ENCODE results near the gene CALM3.

The CALM3 gene

DNA sequence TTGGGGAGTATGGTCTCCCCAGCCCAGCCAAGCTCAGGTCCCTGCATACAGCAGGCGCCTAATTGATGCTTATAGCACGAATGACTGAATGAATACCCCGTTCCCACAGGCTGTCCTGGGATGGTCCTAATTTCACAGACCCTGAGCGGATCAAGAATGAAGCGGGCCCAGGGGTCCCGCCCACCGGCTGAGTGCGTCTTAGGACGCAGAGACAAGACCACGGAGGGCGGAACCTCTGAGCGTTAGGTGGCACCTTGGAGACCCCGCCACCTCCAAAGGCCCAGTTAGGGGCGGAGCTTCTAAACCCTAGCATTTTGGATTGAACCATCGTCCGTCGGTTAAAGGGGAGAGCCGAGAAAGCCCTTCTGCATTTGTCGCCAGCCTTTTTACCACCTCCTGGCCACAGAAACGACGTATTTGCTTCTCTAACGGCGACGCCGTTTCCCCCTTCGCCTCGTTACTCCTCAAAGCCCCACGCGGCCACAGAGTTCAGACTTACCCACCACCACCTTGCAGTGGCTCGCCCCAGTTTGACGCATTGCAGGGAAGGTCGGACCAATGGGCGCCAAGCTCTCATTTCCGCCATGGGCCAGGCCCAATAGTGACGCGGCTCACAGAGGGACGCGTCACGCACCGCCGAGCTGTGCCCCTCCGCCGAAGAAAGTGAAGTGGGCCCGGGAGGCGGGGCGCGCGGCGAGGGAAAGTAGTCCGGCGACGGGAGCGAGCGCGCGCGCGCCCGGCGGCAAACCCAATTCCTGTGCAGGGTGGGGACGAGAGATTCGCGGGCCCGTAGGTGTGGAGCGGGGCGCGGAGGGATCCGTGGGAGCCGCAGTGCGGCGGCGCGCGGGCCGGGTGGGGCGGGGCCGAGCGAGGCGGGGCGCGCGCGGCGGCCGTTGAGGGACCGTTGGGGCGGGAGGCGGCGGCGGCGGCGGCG is 479 bp upstream of the CALM3 start:
- Histone ChIP-seq H3K27me3 (ENCODE audit: control insufficient read depth, insufficient read depth, low read length) (no peaks in the 10 kb centered on the region), H3K36me3 (ENCODE audit: control insufficient read depth, low read depth, low read length) (peaks cover under 1% of the 10 kb centered on the region), H3K4me3 (ENCODE audit: low read length) (peak overlapping the region; percentile 85), H3K27ac (ENCODE audit: low read length) (peak overlapping the region; percentile 100), H3K9me3 (ENCODE audit: control insufficient read depth, low read depth, low read length) (no peaks in the 10 kb centered on the region), H3K9ac (ENCODE audit: low read length) (peak overlapping the region; percentile 99), H3K4me1 (ENCODE audit: control insufficient read depth, low read depth, low read length) (peaks cover 17% of the 10 kb centered on the region)

GRCh38 chr19:46602392-46603194 is 1.5 kb downstream of the CALM3 start:
- no peak overlapping the region for H3K27ac ChIP-seq (ENCODE audit: low read length)
- peaks cover 15% of the 10 kb centered on the region for H3K36me3 ChIP-seq (ENCODE audit: control insufficient read depth, low read depth, low read length)

DNA sequence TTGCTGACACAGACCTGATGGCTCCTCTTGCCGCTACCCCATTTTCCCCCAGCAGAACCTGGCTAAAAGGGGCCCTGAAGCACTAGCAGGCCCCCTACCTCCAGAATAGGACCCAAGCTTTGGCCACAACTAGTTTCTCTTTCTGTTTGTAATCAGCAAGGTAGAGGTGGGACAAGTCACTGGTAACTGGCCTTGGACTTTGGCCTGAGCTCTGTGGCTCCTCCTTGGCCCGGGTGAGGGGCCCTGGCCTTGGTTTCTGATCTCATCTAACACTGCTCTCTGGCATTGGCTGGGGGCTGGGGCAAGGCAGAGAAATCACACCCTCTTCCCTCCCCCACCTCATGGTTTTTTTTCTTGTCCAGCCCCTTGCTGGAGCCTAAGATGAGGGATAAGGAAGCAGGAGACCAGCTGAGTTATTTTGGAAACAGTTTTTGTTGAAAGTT is 2.1 kb downstream of the CALM3 start:
- Histone ChIP-seq H3K9me3 (ENCODE audit: control insufficient read depth, low read depth, low read length) (no peaks in the 10 kb centered on the region), H3K36me3 (ENCODE audit: control insufficient read depth, low read depth, low read length) (peaks cover 21% of the 10 kb centered on the region), H3K4me3 (ENCODE audit: low read length) (peak overlapping the region; percentile 85), H3K27me3 (ENCODE audit: control insufficient read depth, insufficient read depth, low read length) (no peaks in the 10 kb centered on the region), H3K9ac (ENCODE audit: low read length) (no peak overlapping the region), H3K27ac (ENCODE audit: low read length) (no peak overlapping the region), H3K4me1 (ENCODE audit: control insufficient read depth, low read depth, low read length) (peaks cover 17% of the 10 kb centered on the region)

More at GRCh38 chr19:46602392-46603194, 1.5 kb downstream of the CALM3 start:
- H3K9ac ChIP-seq (ENCODE audit: low read length), result peak overlapping the region; percentile 85
- no peaks in the 10 kb centered on the region for H3K9me3 ChIP-seq (ENCODE audit: control insufficient read depth, low read depth, low read length)
- H3K4me3 ChIP-seq (ENCODE audit: low read length), result peak overlapping the region; percentile 85
- H3K4me1 ChIP-seq (ENCODE audit: control insufficient read depth, low read depth, low read length), result peaks cover 17% of the 10 kb centered on the region
- no peaks in the 10 kb centered on the region for H3K27me3 ChIP-seq (ENCODE audit: control insufficient read depth, insufficient read depth, low read length)

DNA sequence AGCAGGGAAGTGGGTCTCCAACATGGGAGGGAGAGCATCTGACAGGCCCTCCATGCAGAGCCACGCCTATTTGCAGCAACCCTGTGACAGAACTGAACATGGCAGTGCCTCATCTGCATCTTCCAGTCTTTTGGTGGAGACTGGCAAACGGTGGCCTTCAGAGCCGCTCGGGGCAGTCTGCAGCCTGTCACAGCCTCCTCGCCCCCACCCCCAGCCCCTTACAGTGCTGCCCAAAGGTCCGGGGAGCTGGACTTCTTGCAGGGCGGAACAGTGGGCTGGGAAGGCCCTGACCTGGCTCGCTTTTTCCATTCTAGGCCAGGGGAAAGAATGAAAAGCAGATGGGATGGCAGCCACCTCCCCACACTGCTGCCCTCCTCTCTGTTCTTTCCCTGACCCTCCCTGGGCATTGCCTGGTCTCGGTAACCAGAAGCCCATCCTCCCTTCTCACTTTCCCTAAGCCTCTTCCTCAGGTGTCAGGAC is 2.7 kb downstream of the CALM3 start:
- no peak overlapping the region for H3K4me3 ChIP-seq (ENCODE audit: low read length)
- no peak overlapping the region for H3K27ac ChIP-seq (ENCODE audit: low read length)
- peaks cover 17% of the 10 kb centered on the region for H3K4me1 ChIP-seq (ENCODE audit: control insufficient read depth, low read depth, low read length)
- no peaks in the 10 kb centered on the region for H3K27me3 ChIP-seq (ENCODE audit: control insufficient read depth, insufficient read depth, low read length)
- H3K9me3 ChIP-seq (ENCODE audit: control insufficient read depth, low read depth, low read length), result no peaks in the 10 kb centered on the region
- peaks cover 27% of the 10 kb centered on the region for H3K36me3 ChIP-seq (ENCODE audit: control insufficient read depth, low read depth, low read length)
- H3K9ac ChIP-seq (ENCODE audit: low read length), result no peak overlapping the region

DNA sequence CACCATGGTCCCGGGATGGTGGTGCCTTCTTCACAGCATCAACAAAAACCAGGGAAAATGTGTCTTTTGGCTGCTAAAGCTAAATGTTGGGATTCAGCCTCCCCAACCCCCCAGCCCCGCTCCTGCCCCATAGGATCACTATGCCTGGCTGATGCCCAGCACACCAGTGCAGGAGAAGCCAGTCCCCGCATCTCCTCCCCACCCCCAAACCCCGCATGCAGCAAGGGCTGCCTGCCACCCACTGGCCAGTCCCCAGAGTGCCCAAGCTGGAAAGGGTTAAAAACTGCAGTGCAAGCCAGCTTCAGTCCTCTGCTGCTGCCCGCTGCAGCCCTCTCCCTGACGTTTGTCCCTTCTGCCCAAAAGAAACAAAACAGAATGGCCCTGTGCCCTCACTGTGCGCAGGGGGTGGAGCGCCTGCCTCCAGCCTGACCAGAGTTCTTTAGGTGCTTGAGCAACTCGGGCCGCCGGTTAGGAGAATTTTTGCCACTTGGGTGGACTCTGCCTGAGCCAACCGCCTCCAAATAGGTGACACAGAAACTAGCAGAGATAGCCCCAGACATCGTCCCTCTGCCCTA is 3.7 kb downstream of the CALM3 start:
- Histone ChIP-seq H3K9ac (ENCODE audit: low read length) (no peak overlapping the region), H3K4me3 (ENCODE audit: low read length) (no peak overlapping the region), H3K9me3 (ENCODE audit: control insufficient read depth, low read depth, low read length) (no peaks in the 10 kb centered on the region), H3K27me3 (ENCODE audit: control insufficient read depth, insufficient read depth, low read length) (no peaks in the 10 kb centered on the region), H3K36me3 (ENCODE audit: control insufficient read depth, low read depth, low read length) (peaks cover 38% of the 10 kb centered on the region), H3K4me1 (ENCODE audit: control insufficient read depth, low read depth, low read length) (peaks cover 17% of the 10 kb centered on the region), H3K27ac (ENCODE audit: low read length) (no peak overlapping the region)

- peaks cover 17% of the 10 kb centered on the region for H3K4me1 ChIP-seq (ENCODE audit: control insufficient read depth, low read depth, low read length)
- H3K4me3 ChIP-seq (ENCODE audit: low read length), result no peak overlapping the region
- H3K27ac ChIP-seq (ENCODE audit: low read length), result no peak overlapping the region
- no peaks in the 10 kb centered on the region for H3K9me3 ChIP-seq (ENCODE audit: control insufficient read depth, low read depth, low read length)
- no peaks in the 10 kb centered on the region for H3K27me3 ChIP-seq (ENCODE audit: control insufficient read depth, insufficient read depth, low read length)
- H3K9ac ChIP-seq (ENCODE audit: low read length), result no peak overlapping the region
- H3K36me3 ChIP-seq (ENCODE audit: control insufficient read depth, low read depth, low read length), result peaks cover 39% of the 10 kb centered on the region
These were observed 4.3 kb downstream of the CALM3 start for GRCh38 chr19:46605356-46605821.

DNA sequence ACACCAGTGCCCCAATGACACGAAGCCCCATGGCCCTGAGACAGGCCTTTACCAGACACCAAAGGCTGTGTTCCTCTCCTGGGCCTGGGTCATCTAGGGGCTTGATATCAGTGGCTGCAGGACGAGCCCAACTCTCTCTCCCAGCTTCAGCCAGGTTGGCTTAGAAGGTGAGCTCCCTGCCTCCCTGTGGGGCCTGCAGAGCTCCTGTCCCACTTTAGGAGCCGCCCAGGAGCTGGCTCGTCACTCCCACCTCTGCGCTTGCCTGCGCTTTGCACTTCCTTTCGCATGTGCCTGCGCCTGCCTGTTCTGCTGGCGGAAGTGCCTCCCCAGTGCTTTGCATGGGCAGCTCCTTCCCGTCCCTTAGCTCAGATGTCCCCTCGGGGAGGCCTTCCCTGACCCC is 4.9 kb downstream of the CALM3 start:
- peaks cover 17% of the 10 kb centered on the region for H3K4me1 ChIP-seq (ENCODE audit: control insufficient read depth, low read depth, low read length)
- H3K27ac ChIP-seq (ENCODE audit: low read length), result no peak overlapping the region
- H3K36me3 ChIP-seq (ENCODE audit: control insufficient read depth, low read depth, low read length), result peaks cover 39% of the 10 kb centered on the region
- no peak overlapping the region for H3K4me3 ChIP-seq (ENCODE audit: low read length)
- no peaks in the 10 kb centered on the region for H3K9me3 ChIP-seq (ENCODE audit: control insufficient read depth, low read depth, low read length)
- H3K9ac ChIP-seq (ENCODE audit: low read length), result no peak overlapping the region
- H3K27me3 ChIP-seq (ENCODE audit: control insufficient read depth, insufficient read depth, low read length), result no peaks in the 10 kb centered on the region

GRCh38 chr19:46606681-46607447 is 5.7 kb downstream of the CALM3 start:
- H3K27me3 ChIP-seq (ENCODE audit: control insufficient read depth, insufficient read depth, low read length), result no peaks in the 10 kb centered on the region
- H3K36me3 ChIP-seq (ENCODE audit: control insufficient read depth, low read depth, low read length), result peaks cover 39% of the 10 kb centered on the region
- no peak overlapping the region for H3K27ac ChIP-seq (ENCODE audit: low read length)
- no peaks in the 10 kb centered on the region for H3K9me3 ChIP-seq (ENCODE audit: control insufficient read depth, low read depth, low read length)
- peaks cover 17% of the 10 kb centered on the region for H3K4me1 ChIP-seq (ENCODE audit: control insufficient read depth, low read depth, low read length)
- no peak overlapping the region for H3K4me3 ChIP-seq (ENCODE audit: low read length)
- no peak overlapping the region for H3K9ac ChIP-seq (ENCODE audit: low read length)

DNA sequence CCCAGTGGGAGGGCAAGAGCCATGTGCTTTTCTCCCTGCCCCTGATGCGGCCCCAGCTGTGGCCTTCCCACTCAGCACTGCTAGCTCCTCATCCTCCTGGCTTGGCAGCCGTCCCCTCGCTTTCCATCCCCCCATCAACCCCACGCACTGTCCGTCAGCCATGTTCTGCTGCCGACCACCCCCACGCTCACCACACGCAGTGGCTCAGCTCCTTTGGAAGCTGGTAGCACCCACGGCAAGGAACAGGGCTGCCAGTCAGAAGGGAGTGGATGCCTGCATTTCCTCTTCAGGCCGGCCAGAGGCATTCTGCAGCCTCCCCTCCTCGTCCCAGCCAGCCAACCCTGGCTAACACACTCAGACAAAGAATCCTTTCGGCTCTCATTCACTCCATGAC is 6.3 kb downstream of the CALM3 start:
- Histone ChIP-seq H3K4me1 (ENCODE audit: control insufficient read depth, low read depth, low read length) (peaks cover 14% of the 10 kb centered on the region), H3K36me3 (ENCODE audit: control insufficient read depth, low read depth, low read length) (peaks cover 39% of the 10 kb centered on the region), H3K9me3 (ENCODE audit: control insufficient read depth, low read depth, low read length) (no peaks in the 10 kb centered on the region), H3K9ac (ENCODE audit: low read length) (no peak overlapping the region), H3K27me3 (ENCODE audit: control insufficient read depth, insufficient read depth, low read length) (no peaks in the 10 kb centered on the region), H3K27ac (ENCODE audit: low read length) (no peak overlapping the region), H3K4me3 (ENCODE audit: low read length) (no peak overlapping the region)

DNA sequence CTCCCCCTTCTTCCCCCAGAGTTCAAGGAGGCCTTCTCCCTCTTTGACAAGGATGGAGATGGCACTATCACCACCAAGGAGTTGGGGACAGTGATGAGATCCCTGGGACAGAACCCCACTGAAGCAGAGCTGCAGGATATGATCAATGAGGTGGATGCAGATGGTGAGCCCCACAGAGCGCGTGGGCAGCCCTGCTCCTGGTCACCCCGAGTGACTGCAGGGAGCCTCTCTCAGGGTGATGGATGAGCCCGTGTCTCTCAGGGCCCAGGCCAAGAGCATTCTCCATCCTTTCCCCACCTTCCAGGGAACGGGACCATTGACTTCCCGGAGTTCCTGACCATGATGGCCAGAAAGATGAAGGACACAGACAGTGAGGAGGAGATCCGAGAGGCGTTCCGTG is 7.0 kb downstream of the CALM3 start:
- no peak overlapping the region for H3K9ac ChIP-seq (ENCODE audit: low read length)
- H3K4me3 ChIP-seq (ENCODE audit: low read length), result no peak overlapping the region
- H3K36me3 ChIP-seq (ENCODE audit: control insufficient read depth, low read depth, low read length), result peaks cover 39% of the 10 kb centered on the region
- H3K27me3 ChIP-seq (ENCODE audit: control insufficient read depth, insufficient read depth, low read length), result no peaks in the 10 kb centered on the region
- H3K9me3 ChIP-seq (ENCODE audit: control insufficient read depth, low read depth, low read length), result no peaks in the 10 kb centered on the region
- peaks cover 8% of the 10 kb centered on the region for H3K4me1 ChIP-seq (ENCODE audit: control insufficient read depth, low read depth, low read length)
- no peak overlapping the region for H3K27ac ChIP-seq (ENCODE audit: low read length)
